Measurements from ENCODE around the gene AGTPBP1. TPM values are rescaled to one million over a fixed set of nuclear protein-coding genes. Genes with fewer than 3 reads are reported as not detected.
A peak's percentile ranks its signal among the peaks of the same experiment; 100 is the strongest.

Gene AGTPBP1
- total and polyA plus RNA-seq, 8 donors: 2.9 to 46.1 (median 13.2) TPM

DNA sequence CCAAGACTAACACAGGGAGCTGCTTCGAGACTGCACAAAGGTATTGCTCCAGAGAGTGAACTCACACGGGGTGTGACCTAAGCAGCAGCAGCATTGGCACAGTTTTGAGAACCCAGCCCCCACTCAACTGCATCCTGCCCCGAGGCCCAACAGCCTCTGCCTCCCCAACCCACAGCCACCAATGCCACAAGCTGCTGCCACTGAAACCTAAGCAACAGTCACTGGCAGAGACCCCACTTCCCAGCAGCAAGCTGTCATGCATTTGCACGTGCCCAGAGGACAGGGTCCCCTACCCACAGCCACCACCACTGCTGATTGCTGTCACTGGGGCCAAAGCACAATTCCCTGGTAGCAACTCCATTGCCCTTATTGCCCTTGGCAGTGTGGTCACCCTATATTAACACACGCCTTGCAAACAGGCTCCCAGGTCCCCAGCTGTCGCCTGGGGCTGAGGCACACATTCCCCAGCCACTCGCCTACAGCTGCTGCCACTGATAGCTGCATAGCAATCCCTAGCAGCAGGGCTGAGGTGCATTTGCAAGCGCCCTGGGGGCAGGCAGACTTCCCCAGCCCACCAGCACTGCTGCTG is 141.0 kb downstream of the AGTPBP1 start:
- intact Hi-C loops (cut with DNase I; ENCODE audit: low total_unique reads): no loop called here
- peak in 1 of 2 donors; percentile 19 for DNase-seq
- no peak for TF ChIP-seq POLR2A (IDR thresholded peaks at IDR 0.05)
- no peak for TF ChIP-seq EP300 (IDR thresholded peaks at IDR 0.05)
- TF ChIP-seq, protein P1, sequence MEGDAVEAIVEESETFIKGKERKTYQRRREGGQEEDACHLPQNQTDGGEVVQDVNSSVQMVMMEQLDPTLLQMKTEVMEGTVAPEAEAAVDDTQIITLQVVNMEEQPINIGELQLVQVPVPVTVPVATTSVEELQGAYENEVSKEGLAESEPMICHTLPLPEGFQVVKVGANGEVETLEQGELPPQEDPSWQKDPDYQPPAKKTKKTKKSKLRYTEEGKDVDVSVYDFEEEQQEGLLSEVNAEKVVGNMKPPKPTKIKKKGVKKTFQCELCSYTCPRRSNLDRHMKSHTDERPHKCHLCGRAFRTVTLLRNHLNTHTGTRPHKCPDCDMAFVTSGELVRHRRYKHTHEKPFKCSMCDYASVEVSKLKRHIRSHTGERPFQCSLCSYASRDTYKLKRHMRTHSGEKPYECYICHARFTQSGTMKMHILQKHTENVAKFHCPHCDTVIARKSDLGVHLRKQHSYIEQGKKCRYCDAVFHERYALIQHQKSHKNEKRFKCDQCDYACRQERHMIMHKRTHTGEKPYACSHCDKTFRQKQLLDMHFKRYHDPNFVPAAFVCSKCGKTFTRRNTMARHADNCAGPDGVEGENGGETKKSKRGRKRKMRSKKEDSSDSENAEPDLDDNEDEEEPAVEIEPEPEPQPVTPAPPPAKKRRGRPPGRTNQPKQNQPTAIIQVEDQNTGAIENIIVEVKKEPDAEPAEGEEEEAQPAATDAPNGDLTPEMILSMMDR (IDR thresholded peaks at IDR 0.05): no peak
- TF ChIP-seq POLR2AphosphoS5 (IDR thresholded peaks at IDR 0.05): no peak
- Histone ChIP-seq H3K4me3 (no peak overlapping the region), H3K27ac (no peak overlapping the region), H3K27me3 (no peaks in the 10 kb centered on the region), H3K9me3 (no peaks in the 10 kb centered on the region), H3K4me1 (no peaks in the 10 kb centered on the region), H3K36me3 (peaks cover 0 to 12% (median 2%) of the 10 kb centered on the region in 4 donors)
- 75 to 90% (median 84%) methylated on average over 7 to 8 of the region's 8 CpGs for WGBS, 5 donors

DNA sequence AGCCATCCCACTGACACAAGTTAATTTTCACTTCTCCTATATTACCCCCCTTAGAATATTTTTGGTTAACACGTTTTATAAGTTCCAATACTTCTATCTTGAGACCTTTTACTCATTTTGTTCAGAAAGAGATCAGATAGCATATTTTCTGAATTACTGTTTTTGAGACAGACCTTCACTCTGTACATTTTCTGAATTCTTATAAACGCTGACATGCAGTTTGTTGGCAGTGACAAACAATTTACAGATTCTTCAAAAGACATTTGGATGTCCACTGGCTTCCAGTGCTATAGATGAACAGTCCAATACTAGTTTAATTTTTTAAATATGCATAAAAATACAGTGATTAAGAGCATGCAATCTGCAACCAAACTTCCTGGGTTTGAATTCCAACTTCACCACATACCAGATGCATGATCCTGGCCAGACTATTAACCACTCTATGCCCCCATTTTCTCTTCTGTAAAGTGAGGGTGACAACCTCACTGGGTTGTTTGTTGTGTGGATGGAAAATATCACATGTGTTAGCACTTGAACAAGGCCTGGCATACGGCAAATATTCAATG is 142.1 kb downstream of the AGTPBP1 start:
- 84 to 88% (median 86%) methylated on average over 3 of the region's 3 CpGs for WGBS, 5 donors
- H3K27ac ChIP-seq: no peak overlapping the region
- intact Hi-C loops (cut with DNase I; ENCODE audit: low total_unique reads): no loop called here
- no peaks in the 10 kb centered on the region for H3K4me1 ChIP-seq
- TF ChIP-seq POLR2A (IDR thresholded peaks at IDR 0.05): no peak
- TF ChIP-seq, protein P1 (IDR thresholded peaks at IDR 0.05): no peak
- TF ChIP-seq EP300 (IDR thresholded peaks at IDR 0.05): no peak
- TF ChIP-seq POLR2AphosphoS5 (IDR thresholded peaks at IDR 0.05): no peak
- no peak for DNase-seq
- no peaks in the 10 kb centered on the region for H3K9me3 ChIP-seq
- H3K27me3 ChIP-seq: no peaks in the 10 kb centered on the region
- H3K36me3 ChIP-seq: peaks cover 0 to 17% (median 4%) of the 10 kb centered on the region in 4 donors
- no peak overlapping the region for H3K4me3 ChIP-seq

DNA sequence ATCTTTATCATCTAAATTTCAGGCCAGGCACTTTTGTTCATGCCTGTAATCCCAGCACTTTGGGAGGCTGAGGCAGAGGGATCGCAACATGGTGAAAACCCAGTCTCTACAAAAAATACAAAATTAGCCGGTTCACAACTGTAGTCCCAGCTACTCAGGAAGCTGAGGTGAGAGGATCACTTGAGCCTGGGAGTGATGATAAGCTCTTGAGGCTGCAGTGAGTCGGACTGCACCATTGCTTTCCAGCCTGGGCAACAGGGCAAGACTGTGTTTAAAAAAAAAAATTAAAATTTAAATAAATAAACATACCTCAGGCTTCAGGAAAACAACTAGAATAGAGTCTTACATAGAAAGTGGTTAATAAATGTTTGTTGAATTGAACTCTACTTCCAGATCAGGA is 147.4 kb downstream of the AGTPBP1 start:
- H3K27ac ChIP-seq: no peak overlapping the region
- intact Hi-C loops (cut with DNase I; ENCODE audit: low total_unique reads): no loop called here
- no peak for DNase-seq
- peaks cover 0 to 10% (median 3%) of the 10 kb centered on the region in 4 donors for H3K36me3 ChIP-seq
- no peak overlapping the region for H3K4me3 ChIP-seq
- WGBS, 5 donors: 84 to 93% (median 89%) methylated on average over 3 of the region's 3 CpGs
- H3K27me3 ChIP-seq: no peaks in the 10 kb centered on the region
- H3K4me1 ChIP-seq: no peaks in the 10 kb centered on the region
- H3K9me3 ChIP-seq: no peaks in the 10 kb centered on the region
- TF ChIP-seq, protein P1 (IDR thresholded peaks at IDR 0.05): no peak
- TF ChIP-seq POLR2AphosphoS5 (IDR thresholded peaks at IDR 0.05) (no peak), POLR2A (IDR thresholded peaks at IDR 0.05) (no peak), EP300 (IDR thresholded peaks at IDR 0.05) (no peak)

DNA sequence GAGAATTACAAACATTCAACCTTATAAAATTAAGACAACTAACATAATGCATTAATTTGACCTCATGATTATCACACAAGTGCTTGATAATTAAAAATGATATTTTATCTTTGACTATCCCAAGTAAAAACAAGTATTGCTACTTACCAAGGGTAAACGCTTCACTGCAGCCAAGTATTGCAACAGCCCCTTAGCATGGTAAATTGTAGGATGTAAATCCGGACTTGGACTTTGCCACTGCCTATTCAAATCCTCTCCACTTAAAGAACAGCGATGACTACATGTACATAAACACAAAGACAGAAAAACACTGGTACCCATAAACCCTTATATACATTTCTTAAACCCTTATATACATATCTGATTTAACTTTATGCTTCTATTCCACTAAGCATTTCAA is 155.1 kb downstream of the AGTPBP1 start:
- Histone ChIP-seq H3K9me3 (no peaks in the 10 kb centered on the region), H3K4me1 (no peaks in the 10 kb centered on the region), H3K27me3 (no peaks in the 10 kb centered on the region), H3K4me3 (no peak overlapping the region), H3K27ac (no peak overlapping the region), H3K36me3 (peaks cover 0 to 26% (median 18%) of the 10 kb centered on the region in 4 donors)
- intact Hi-C loops (cut with DNase I; ENCODE audit: low total_unique reads): no loop called here
- TF ChIP-seq POLR2AphosphoS5 (IDR thresholded peaks at IDR 0.05) (no peak), EP300 (IDR thresholded peaks at IDR 0.05) (no peak), POLR2A (IDR thresholded peaks at IDR 0.05) (no peak)
- TF ChIP-seq, protein P1 (IDR thresholded peaks at IDR 0.05): no peak
- 88 to 95% (median 91%) methylated on average over 3 of the region's 3 CpGs for WGBS, 5 donors
- DNase-seq: no peak
